Lower leg skin (tissue), 3 donors: ENCODE measurements around the gene EFL1.

ENCODE experiments used
- POLR2A ChIP-seq, 2 donors: fragments of 450-650 bp; IDR thresholded peaks; one replicate each; pipeline ENCODE4 v1.6.1; 2016 to 2017; ENCODE audit warnings: antibody characterized with exemption in 2 of 2, mild to moderate bottlenecking in 1 of 2, moderate library complexity in 1 of 2
- TF ChIP-seq, protein P1 (sequence below), 3 donors: fragments of 450-650 bp; IDR thresholded peaks; one replicate each; pipeline ENCODE4 v1.5.1; 2016; ENCODE audit warnings: antibody characterized with exemption in 3 of 3, mild to moderate bottlenecking in 3 of 3, moderate library complexity in 2 of 3

DNA sequence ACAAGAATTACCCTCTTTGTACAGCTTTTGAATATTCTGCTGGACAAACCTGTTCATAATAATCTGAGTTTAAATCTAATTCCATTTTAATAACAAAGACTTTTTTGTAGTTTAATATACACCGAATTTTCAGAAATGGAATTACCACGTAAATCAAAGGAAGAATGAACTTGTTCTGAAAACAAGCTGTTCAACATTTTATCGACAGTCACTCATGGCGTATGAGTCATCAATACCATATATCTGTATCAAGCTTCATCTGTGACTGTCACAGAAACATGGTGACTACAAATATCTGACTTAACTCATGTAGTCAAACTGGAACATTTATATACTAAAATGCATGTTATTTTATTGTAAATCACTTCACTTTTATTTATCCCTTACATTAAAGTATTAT lies 90.0 kb downstream of the EFL1 start:
- TF ChIP-seq POLR2A (IDR thresholded peaks at IDR 0.05), result no peak
- TF ChIP-seq, protein P1, sequence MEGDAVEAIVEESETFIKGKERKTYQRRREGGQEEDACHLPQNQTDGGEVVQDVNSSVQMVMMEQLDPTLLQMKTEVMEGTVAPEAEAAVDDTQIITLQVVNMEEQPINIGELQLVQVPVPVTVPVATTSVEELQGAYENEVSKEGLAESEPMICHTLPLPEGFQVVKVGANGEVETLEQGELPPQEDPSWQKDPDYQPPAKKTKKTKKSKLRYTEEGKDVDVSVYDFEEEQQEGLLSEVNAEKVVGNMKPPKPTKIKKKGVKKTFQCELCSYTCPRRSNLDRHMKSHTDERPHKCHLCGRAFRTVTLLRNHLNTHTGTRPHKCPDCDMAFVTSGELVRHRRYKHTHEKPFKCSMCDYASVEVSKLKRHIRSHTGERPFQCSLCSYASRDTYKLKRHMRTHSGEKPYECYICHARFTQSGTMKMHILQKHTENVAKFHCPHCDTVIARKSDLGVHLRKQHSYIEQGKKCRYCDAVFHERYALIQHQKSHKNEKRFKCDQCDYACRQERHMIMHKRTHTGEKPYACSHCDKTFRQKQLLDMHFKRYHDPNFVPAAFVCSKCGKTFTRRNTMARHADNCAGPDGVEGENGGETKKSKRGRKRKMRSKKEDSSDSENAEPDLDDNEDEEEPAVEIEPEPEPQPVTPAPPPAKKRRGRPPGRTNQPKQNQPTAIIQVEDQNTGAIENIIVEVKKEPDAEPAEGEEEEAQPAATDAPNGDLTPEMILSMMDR (IDR thresholded peaks at IDR 0.05), result no peak
